ENCODE data around the gene SORT1.
"Not testable (repeated sequence)": the region's sequence is repeated elsewhere in the genome, so short reads cannot be mapped to it uniquely, and the experiment has no call there.

SORT1 gene

GRCh38 chr1:109347511-109347910, 50.2 kb downstream of the SORT1 start:
- no peak for DNase-seq

- no peak for DNase-seq
Observed at GRCh38 chr1:109341944-109342930, 55.5 kb downstream of the SORT1 start.

- DNase-seq: no peak
Observed at GRCh38 chr1:109338608-109339007, 59.1 kb downstream of the SORT1 start.

GRCh38 chr1:109338091-109338490, 59.6 kb downstream of the SORT1 start:
- no peak for DNase-seq

- no peak for DNase-seq
Observed at GRCh38 chr1:109335091-109335490, 62.6 kb downstream of the SORT1 start.

GRCh38 chr1:109331113-109331512, 66.6 kb downstream of the SORT1 start:
- DNase-seq: no peak

GRCh38 chr1:109327285-109327684, 70.4 kb downstream of the SORT1 start:
- DNase-seq: peak in 17 of 56 donors; percentile 14 to 55 (median 36)

- peak in 6 of 56 donors; percentile 15 to 49 (median 26) for DNase-seq
Observed at GRCh38 chr1:109322974-109323373, 74.7 kb downstream of the SORT1 start.

GRCh38 chr1:109319114-109319513, 78.6 kb downstream of the SORT1 start:
- no peak for DNase-seq

GRCh38 chr1:109316506-109316905, 81.2 kb downstream of the SORT1 start:
- no peak for DNase-seq

GRCh38 chr1:109315288-109315687, 82.4 kb downstream of the SORT1 start:
- DNase-seq: no peak

GRCh38 chr1:109314795-109315194, 82.9 kb downstream of the SORT1 start:
- DNase-seq: no peak

GRCh38 chr1:109312978-109313775, 84.5 kb downstream of the SORT1 start:
- peak in 48 of 56 donors; percentile 29 to 92 (median 70) for DNase-seq

GRCh38 chr1:109312246-109312645, 85.5 kb downstream of the SORT1 start:
- peak in 1 of 56 donors; percentile 66 for DNase-seq

GRCh38 chr1:109309347-109309746, 88.4 kb downstream of the SORT1 start:
- no peak for DNase-seq

GRCh38 chr1:109307274-109308021, 90.3 kb downstream of the SORT1 start:
- DNase-seq: peak in 27 of 56 donors; percentile 21 to 74 (median 39)

GRCh38 chr1:109306832-109307273, 90.9 kb downstream of the SORT1 start, which contains the start of gene MYBPHL:
TSS of gene MYBPHL (minus strand) at chr1:109307011. CDS start at chr1:109306991, 20 bp downstream.
- peak in 4 of 56 donors; percentile 18 to 31 (median 21) for DNase-seq

GRCh38 chr1:109305991-109306390, 91.7 kb downstream of the SORT1 start:
- not testable (repeated sequence) for DNase-seq

GRCh38 chr1:109304226-109304920, 93.3 kb downstream of the SORT1 start:
- peak in 52 of 56 donors; percentile 28 to 93 (median 74) for DNase-seq

- no peak for DNase-seq
Observed at GRCh38 chr1:109301874-109302273, 95.8 kb downstream of the SORT1 start.

All from amygdala (tissue), 56 donors.